Rectal smooth muscle tissue (tissue), 1 donor: ENCODE data around the gene MMP19.

ENCODE experiments used
- H3K27ac ChIP-seq: one replicate; pipeline ENCODE4 v1.7.0; 2013; ENCODE audit warnings: low read depth, low read length, inconsistent platforms
- H3K27me3 ChIP-seq: one replicate; pipeline ENCODE4 v1.7.0; 2013; ENCODE audit warnings: low read length; ENCODE audit not compliant: control insufficient read depth, insufficient read depth
- H3K36me3 ChIP-seq: one replicate; pipeline ENCODE4 v1.7.0; 2013; ENCODE audit warnings: low read length; ENCODE audit not compliant: control insufficient read depth, insufficient read depth
- H3K4me1 ChIP-seq: one replicate; pipeline ENCODE4 v1.7.0; 2013; ENCODE audit warnings: low read length; ENCODE audit not compliant: control insufficient read depth, insufficient read depth
- H3K4me3 ChIP-seq: one replicate; pipeline ENCODE4 v1.7.0; 2013; ENCODE audit warnings: low read length
- H3K9ac ChIP-seq: one replicate; pipeline ENCODE4 v1.7.0; 2013; ENCODE audit warnings: low read length

Gene MMP19

GRCh38 chr12:55795950-55796349 is 46.8 kb downstream of the MMP19 start:
- H3K36me3 ChIP-seq, result peaks cover 29% of the 10 kb centered on the region
- no peaks in the 10 kb centered on the region for H3K4me1 ChIP-seq
- no peak overlapping the region for H3K4me3 ChIP-seq
- no peaks in the 10 kb centered on the region for H3K27me3 ChIP-seq
- H3K27ac ChIP-seq, result no peak overlapping the region
- no peak overlapping the region for H3K9ac ChIP-seq

- H3K36me3 ChIP-seq, result peaks cover 22% of the 10 kb centered on the region
Observed at GRCh38 chr12:55789893-55790292, 52.8 kb downstream of the MMP19 start.

GRCh38 chr12:55789171-55789570 is 53.6 kb downstream of the MMP19 start:
- Histone ChIP-seq H3K36me3 (peaks cover 22% of the 10 kb centered on the region), H3K27ac (no peak overlapping the region), H3K4me3 (no peak overlapping the region), H3K4me1 (no peaks in the 10 kb centered on the region), H3K27me3 (no peaks in the 10 kb centered on the region), H3K9ac (no peak overlapping the region)

More at GRCh38 chr12:55789893-55790292, 52.8 kb downstream of the MMP19 start:
- Histone ChIP-seq H3K9ac (no peak overlapping the region), H3K27me3 (no peaks in the 10 kb centered on the region), H3K4me1 (no peaks in the 10 kb centered on the region), H3K27ac (no peak overlapping the region), H3K4me3 (no peak overlapping the region)

GRCh38 chr12:55788546-55788945 is 54.2 kb downstream of the MMP19 start:
- Histone ChIP-seq H3K9ac (no peak overlapping the region), H3K27me3 (no peaks in the 10 kb centered on the region), H3K4me1 (no peaks in the 10 kb centered on the region), H3K36me3 (peaks cover 27% of the 10 kb centered on the region), H3K27ac (no peak overlapping the region), H3K4me3 (no peak overlapping the region)
